ENCODE data around the gene HACE1. TPM values are rescaled to one million over a fixed set of nuclear protein-coding genes. Genes with fewer than 3 reads are reported as not detected.
"Not testable (repeated sequence)": the region's sequence is repeated elsewhere in the genome, so short reads cannot be mapped to it uniquely, and the experiment has no call there.

The HACE1 gene
- total RNA-seq, 6 donors from 2014 or later: 6.3 to 25.3 (median 14.7) TPM

- Histone ChIP-seq H3K36me3 (peaks cover 0 to 11% (median 4%) of the 10 kb centered on the region in 4 donors), H3K4me3 (no peak overlapping the region), H3K27me3 (no peaks in the 10 kb centered on the region), H3K4me1 (peaks cover 0 to 4% (median 0%) of the 10 kb centered on the region in 4 donors), H3K9me3 (no peaks in the 10 kb centered on the region), H3K27ac (peak overlapping the region in 1 of 4 donors; percentile 17)
- 90 to 100% methylated on average over 1 of the region's 1 CpG for WGBS, 2 donors
- DNase-seq (no peak), ATAC-seq (ENCODE audit: low FRiP score in 2 of 2) (no peak)
- TF ChIP-seq POLR2AphosphoS5 (IDR thresholded peaks at IDR 0.05) (no peak), EP300 (IDR thresholded peaks at IDR 0.05) (no peak), CTCF (IDR thresholded peaks at IDR 0.05) (no peak), POLR2A (IDR thresholded peaks at IDR 0.05) (no peak)
These were observed 90.8 kb downstream of the HACE1 start for GRCh38 chr6:104768906-104769305.

DNA sequence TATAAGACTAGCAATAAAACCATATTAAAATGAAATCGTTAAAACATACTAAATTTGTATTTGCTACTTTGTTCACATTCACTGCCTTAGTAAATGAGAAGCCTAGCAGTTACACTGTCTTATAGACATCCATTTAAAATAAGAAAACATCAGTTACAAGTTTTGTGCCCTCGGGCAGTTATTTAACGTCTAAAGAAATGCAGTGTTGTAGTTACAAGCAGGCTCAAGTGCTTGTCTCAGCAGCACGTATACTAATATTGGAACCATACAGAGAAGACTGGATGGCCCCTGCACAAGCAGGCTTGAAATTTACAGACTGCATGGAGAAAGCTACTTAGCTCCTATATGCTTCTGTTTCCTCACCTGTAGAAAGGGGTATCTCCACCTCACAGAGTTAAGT is 93.1 kb downstream of the HACE1 start:
- 97 to 98% methylated on average over 4 of the region's 4 CpGs for WGBS, 2 donors
- ATAC-seq (ENCODE audit: low FRiP score in 2 of 2): no peak

DNA sequence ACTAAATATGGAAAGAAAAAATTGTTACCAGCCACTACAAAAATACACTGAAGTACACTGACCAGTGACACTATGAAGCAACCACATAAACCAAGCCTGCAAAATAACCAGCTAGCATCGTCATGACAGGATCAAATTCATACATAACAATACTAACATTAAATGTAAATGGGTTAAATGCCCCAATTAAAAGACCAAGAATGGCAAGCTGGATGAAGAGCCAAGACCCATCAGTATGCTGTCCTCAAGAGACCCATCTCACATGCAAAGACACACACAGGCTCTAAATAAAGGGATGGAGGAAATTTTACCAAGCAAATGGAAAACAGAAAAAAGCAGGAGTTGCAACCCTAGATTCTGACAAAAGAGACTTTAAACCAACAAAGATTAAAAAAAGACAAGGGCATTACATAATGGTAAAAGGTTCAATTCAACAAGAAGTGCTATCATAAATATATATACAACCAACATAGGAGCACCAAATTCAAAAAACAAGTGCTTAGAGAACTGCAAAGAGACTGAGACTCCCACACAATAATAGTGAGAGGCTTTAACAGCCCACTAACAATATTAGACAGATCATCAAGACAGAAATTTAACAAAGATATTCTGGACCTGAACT is 104.8 kb downstream of the HACE1 start:
- Histone ChIP-seq H3K4me1 (no peaks in the 10 kb centered on the region), H3K36me3 (peaks cover 0 to 12% (median 8%) of the 10 kb centered on the region in 4 donors), H3K27me3 (no peaks in the 10 kb centered on the region), H3K27ac (no peak overlapping the region), H3K4me3 (no peak overlapping the region), H3K9me3 (peaks cover 11 to 22% (median 20%) of the 10 kb centered on the region in 4 donors)
- WGBS, 2 donors: 96 to 100% methylated on average over 1 of the region's 1 CpG
- ATAC-seq (ENCODE audit: low FRiP score in 2 of 2) (no peak), DNase-seq (no peak)
- TF ChIP-seq EP300 (IDR thresholded peaks at IDR 0.05) (no peak), POLR2AphosphoS5 (IDR thresholded peaks at IDR 0.05) (no peak), POLR2A (IDR thresholded peaks at IDR 0.05) (no peak), CTCF (IDR thresholded peaks at IDR 0.05) (no peak)

More for the DNA sequence above, 93.1 kb downstream of the HACE1 start:
- no peaks in the 10 kb centered on the region for H3K27me3 ChIP-seq
- H3K27ac ChIP-seq: no peak overlapping the region
- H3K9me3 ChIP-seq: no peaks in the 10 kb centered on the region
- TF ChIP-seq CTCF (IDR thresholded peaks at IDR 0.05): no peak
- TF ChIP-seq POLR2AphosphoS5 (IDR thresholded peaks at IDR 0.05): no peak
- no peak for TF ChIP-seq POLR2A (IDR thresholded peaks at IDR 0.05)
- no peak for TF ChIP-seq EP300 (IDR thresholded peaks at IDR 0.05)
- no peak for DNase-seq
- H3K36me3 ChIP-seq: peaks cover 0 to 17% (median 4%) of the 10 kb centered on the region in 4 donors
- no peak overlapping the region for H3K4me3 ChIP-seq
- peaks cover 0 to 4% (median 0%) of the 10 kb centered on the region in 4 donors for H3K4me1 ChIP-seq

DNA sequence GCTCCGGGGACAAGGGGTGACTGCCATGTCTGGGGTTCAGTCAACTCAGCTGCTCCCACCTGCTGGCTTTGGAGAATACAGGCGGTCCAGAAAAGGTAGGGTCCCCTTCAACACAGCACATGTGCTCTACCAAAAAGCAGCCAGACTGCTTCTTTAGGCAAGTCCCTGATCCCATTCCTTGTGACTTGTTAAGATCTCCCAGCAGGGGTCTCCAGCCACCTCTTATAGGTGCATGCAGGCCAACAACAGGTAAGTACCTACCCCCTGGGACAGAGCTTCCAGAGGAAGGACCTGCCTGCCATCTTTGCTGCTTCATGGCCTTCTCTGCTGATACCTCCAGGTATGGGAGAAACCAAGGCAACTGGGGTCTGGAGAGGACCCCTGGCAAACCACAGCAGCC is 106.5 kb downstream of the HACE1 start:
- 100% methylated on average over 1 to 2 of the region's 2 CpGs for WGBS, 2 donors
- TF ChIP-seq POLR2A (IDR thresholded peaks at IDR 0.05): no peak
- TF ChIP-seq EP300 (IDR thresholded peaks at IDR 0.05): no peak
- TF ChIP-seq CTCF (IDR thresholded peaks at IDR 0.05): no peak
- no peak for TF ChIP-seq POLR2AphosphoS5 (IDR thresholded peaks at IDR 0.05)
- Histone ChIP-seq H3K4me3 (no peak overlapping the region), H3K4me1 (no peaks in the 10 kb centered on the region), H3K27me3 (no peaks in the 10 kb centered on the region), H3K9me3 (peaks cover 11 to 22% (median 20%) of the 10 kb centered on the region in 4 donors), H3K27ac (no peak overlapping the region), H3K36me3 (peaks cover 0 to 12% (median 8%) of the 10 kb centered on the region in 4 donors)
- ATAC-seq (ENCODE audit: low FRiP score in 2 of 2) (no peak), DNase-seq (no peak)

- no peaks in the 10 kb centered on the region for H3K4me1 ChIP-seq
- no peaks in the 10 kb centered on the region for H3K27me3 ChIP-seq
- no peak overlapping the region for H3K4me3 ChIP-seq
- 96 to 97% methylated on average over 2 of the region's 2 CpGs for WGBS, 2 donors
- no peak overlapping the region for H3K27ac ChIP-seq
- DNase-seq (no peak), ATAC-seq (ENCODE audit: low FRiP score in 2 of 2) (no peak)
- peaks cover 10 to 14% (median 12%) of the 10 kb centered on the region in 4 donors for H3K9me3 ChIP-seq
- H3K36me3 ChIP-seq: peaks cover 0 to 4% (median 0%) of the 10 kb centered on the region in 4 donors
- TF ChIP-seq CTCF (IDR thresholded peaks at IDR 0.05) (no peak), EP300 (IDR thresholded peaks at IDR 0.05) (no peak), POLR2A (IDR thresholded peaks at IDR 0.05) (no peak), POLR2AphosphoS5 (IDR thresholded peaks at IDR 0.05) (no peak)
These were observed 109.3 kb downstream of the HACE1 start for GRCh38 chr6:104750449-104750848.

DNA sequence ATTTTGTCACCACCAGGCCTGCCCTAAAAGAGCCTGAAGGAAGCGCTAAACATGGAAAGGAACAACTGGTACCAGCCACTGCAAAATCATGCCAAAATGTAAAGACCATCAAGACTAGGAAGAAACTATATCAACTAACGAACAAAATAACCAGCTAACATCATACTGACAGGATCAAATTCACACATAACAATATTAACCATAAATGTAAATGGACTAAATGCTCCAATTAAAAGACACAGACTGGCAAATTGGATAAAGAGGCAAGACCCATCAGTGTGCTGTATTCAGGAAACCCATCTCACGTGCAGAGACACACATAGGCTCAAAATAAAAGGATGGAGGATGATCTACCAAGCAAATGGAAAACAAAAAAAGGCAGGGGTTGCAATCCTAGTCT is 120.6 kb downstream of the HACE1 start:
- not testable (repeated sequence) for ATAC-seq (ENCODE audit: low FRiP score in 2 of 2); H3K27ac ChIP-seq; DNase-seq; H3K27me3 ChIP-seq; H3K36me3 ChIP-seq; H3K4me1 ChIP-seq; H3K4me3 ChIP-seq; H3K9me3 ChIP-seq
- 97 to 98% methylated on average over 3 of the region's 3 CpGs for WGBS, 2 donors

DNA sequence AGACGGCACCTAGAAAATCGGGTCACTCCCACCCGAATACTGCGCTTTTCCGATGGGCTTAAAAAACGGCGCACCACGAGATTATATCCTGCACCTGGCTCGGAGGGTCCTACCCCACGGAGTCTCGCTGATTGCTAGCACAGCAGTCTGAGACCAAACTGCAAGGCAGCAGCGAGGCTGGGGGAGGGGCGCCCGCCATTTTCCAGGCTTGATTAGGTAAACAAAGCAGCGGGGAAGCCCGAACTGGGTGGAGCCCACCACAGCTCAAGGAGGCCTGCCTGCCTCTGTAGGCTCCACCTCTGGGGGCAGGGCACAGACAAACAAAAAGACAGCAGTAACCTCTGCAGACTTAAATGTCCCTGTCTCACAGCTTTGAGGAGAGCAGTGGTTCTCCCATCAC is 122.2 kb downstream of the HACE1 start:
- WGBS, 2 donors: 92 to 94% methylated on average over 16 of the region's 16 CpGs
- not testable (repeated sequence) for H3K4me1 ChIP-seq; H3K27ac ChIP-seq; H3K4me3 ChIP-seq; H3K9me3 ChIP-seq; H3K27me3 ChIP-seq; H3K36me3 ChIP-seq; ATAC-seq (ENCODE audit: low FRiP score in 2 of 2)
- peak in 1 of 2 donors; percentile 55 for DNase-seq
